SK-N-SH treated with all-trans-retinoic acid at 6 μM for 48 hours (cell line): ENCODE measurements around the gene KCNK15.

Source experiments
- ATAC-seq: fragments of 200-7000 bp; cut with Tn5 transposase; 3 replicates; pipeline ENCODE4 v1.9.1; 2020; ENCODE audit warnings: mild to moderate bottlenecking, moderate library complexity
- ARNTL ChIP-seq: fragments of 450-650 bp; formaldehyde crosslinking; IDR thresholded peaks from 2 replicates; pipeline ENCODE4 v1.5.0; 2020; ENCODE audit warnings: low read depth, mild to moderate bottlenecking, moderate library complexity, borderline replicate concordance
- BACH2 ChIP-seq: fragments of 250-450 bp; sonication (Bioruptor Pico); IDR thresholded peaks from 2 replicates; pipeline ENCODE4 v1.9.0; 2021; ENCODE audit warnings: mild to moderate bottlenecking, borderline replicate concordance
- CREB5 ChIP-seq: fragments of 250-450 bp; sonication (Bioruptor Pico); IDR thresholded peaks from 2 replicates; pipeline ENCODE4 v1.5.1; 2020; ENCODE audit warnings: low read depth, mild to moderate bottlenecking, moderate library complexity
- CSDC2 ChIP-seq: fragments of 250-450 bp; sonication (Bioruptor Pico); IDR thresholded peaks from 2 replicates; pipeline ENCODE4 v1.5.0; 2020; ENCODE audit warnings: mild to moderate bottlenecking, moderate library complexity
- CSRNP3 ChIP-seq: fragments of 250-450 bp; sonication (Bioruptor Pico); IDR thresholded peaks from 2 replicates; pipeline ENCODE4 v1.5.1; 2021; ENCODE audit warnings: mild to moderate bottlenecking, moderate library complexity
- ESRRG ChIP-seq: fragments of 250-450 bp; sonication (Bioruptor Pico); IDR thresholded peaks from 2 replicates; pipeline ENCODE4 v1.6.1; 2021; ENCODE audit warnings: mild to moderate bottlenecking
- GLIS3 ChIP-seq: fragments of 250-450 bp; sonication (Bioruptor Pico); IDR thresholded peaks from 2 replicates; pipeline ENCODE4 v1.5.0; 2020; ENCODE audit warnings: mild to moderate bottlenecking, moderate library complexity
- ISL1 ChIP-seq: fragments of 250-450 bp; sonication (Bioruptor Pico); IDR thresholded peaks from 2 replicates; pipeline ENCODE4 v2.1.2; 2022; ENCODE audit warnings: mild to moderate bottlenecking, moderate library complexity
- OSR1 ChIP-seq: fragments of 250-450 bp; sonication (Bioruptor Pico); IDR thresholded peaks from 2 replicates; pipeline ENCODE4 v1.8.0; 2022; ENCODE audit warnings: moderate library complexity, mild to moderate bottlenecking, inconsistent platforms
- PATZ1 ChIP-seq: fragments of 250-450 bp; sonication (Bioruptor Pico); IDR thresholded peaks from 2 replicates; pipeline ENCODE4 v1.8.0; 2020; ENCODE audit warnings: mild to moderate bottlenecking, moderate library complexity, borderline replicate concordance
- POU6F1 ChIP-seq: fragments of 250-450 bp; sonication (Bioruptor Pico); IDR thresholded peaks from 2 replicates; pipeline ENCODE4 v1.8.0; 2021; ENCODE audit warnings: low read depth, mild to moderate bottlenecking, moderate library complexity, borderline replicate concordance
- PPARA ChIP-seq: fragments of 250-450 bp; sonication (Bioruptor Pico); IDR thresholded peaks from 2 replicates; pipeline ENCODE4 v1.5.0; 2020; ENCODE audit warnings: mild to moderate bottlenecking, borderline replicate concordance
- SNAI2 ChIP-seq: fragments of 250-450 bp; sonication (Bioruptor Pico); IDR thresholded peaks from 2 replicates; pipeline ENCODE4 v1.5.0; 2020; ENCODE audit warnings: mild to moderate bottlenecking, moderate library complexity
- TCF4 ChIP-seq: fragments of 250-450 bp; sonication (Bioruptor Pico); IDR thresholded peaks from 2 replicates; pipeline ENCODE4 v1.8.0; 2021; ENCODE audit warnings: mild to moderate bottlenecking, moderate library complexity, borderline replicate concordance
- TOX ChIP-seq: fragments of 250-450 bp; sonication (Bioruptor Pico); IDR thresholded peaks from 2 replicates; pipeline ENCODE4 v1.8.0; 2021; ENCODE audit warnings: mild to moderate bottlenecking, moderate library complexity, borderline replicate concordance
- TSHZ2 ChIP-seq: fragments of 250-450 bp; sonication (Bioruptor Pico); IDR thresholded peaks from 2 replicates; pipeline ENCODE4 v1.5.0; 2020; ENCODE audit warnings: mild to moderate bottlenecking, moderate library complexity
- ZC3H10 ChIP-seq: fragments of 250-450 bp; sonication (Bioruptor Pico); IDR thresholded peaks from 2 replicates; pipeline ENCODE4 v1.5.1; 2021; ENCODE audit warnings: mild to moderate bottlenecking, moderate library complexity
- ZFP3 ChIP-seq: fragments of 250-450 bp; sonication (Bioruptor Pico); IDR thresholded peaks from 2 replicates; pipeline ENCODE4 v1.5.0; 2020; ENCODE audit warnings: mild to moderate bottlenecking, moderate library complexity
- ZFP30 ChIP-seq: fragments of 450-650 bp; formaldehyde crosslinking; IDR thresholded peaks from 2 replicates; pipeline ENCODE4 v1.5.0; 2022; ENCODE audit warnings: mild to moderate bottlenecking, moderate library complexity
- ZNF565 ChIP-seq: fragments of 450-650 bp; formaldehyde crosslinking; conservative IDR thresholded peaks from 2 replicates; pipeline ENCODE4 v1.5.0; 2020; ENCODE audit warnings: low read depth, mild to moderate bottlenecking, moderate library complexity
- ZNF70 ChIP-seq: fragments of 450-650 bp; formaldehyde crosslinking; IDR thresholded peaks from 2 replicates; pipeline ENCODE4 v1.5.0; 2020; ENCODE audit warnings: mild to moderate bottlenecking, moderate library complexity
- ZNF8 ChIP-seq: fragments of 450-650 bp; formaldehyde crosslinking; IDR thresholded peaks from 2 replicates; pipeline ENCODE4 v1.5.0; 2020; ENCODE audit warnings: mild to moderate bottlenecking, moderate library complexity

The KCNK15 gene

GRCh38 chr20:44727039-44727438 lies 18.6 kb upstream of the KCNK15 start:
- TF ChIP-seq TSHZ2 (CRISPR knock-in tag) (no peak), ISL1 (CRISPR knock-in tag) (no peak), CSDC2 (no peak), PATZ1 (CRISPR knock-in tag) (no peak), ZC3H10 (CRISPR knock-in tag) (no peak), CSRNP3 (no peak), ZNF70 (CRISPR knock-in tag) (no peak), OSR1 (CRISPR knock-in tag) (no peak), ARNTL (no peak), PPARA (CRISPR knock-in tag) (no peak), BACH2 (no peak), ESRRG (no peak), POU6F1 (no peak)
- TF ChIP-seq, all 23 proteins: peak for 0
- ATAC-seq = no peak

- ATAC-seq = no peak
- no peak for TF ChIP-seq CSRNP3
- no peak for TF ChIP-seq ZNF8 (CRISPR knock-in tag)
- TF ChIP-seq TSHZ2 (CRISPR knock-in tag) = no peak
- TF ChIP-seq CREB5 (CRISPR knock-in tag) = no peak
- no peak for TF ChIP-seq ARNTL
- no peak for TF ChIP-seq GLIS3 (CRISPR knock-in tag)
- no peak for TF ChIP-seq ESRRG
- no peak for TF ChIP-seq ZFP30 (CRISPR knock-in tag)
- no peak for TF ChIP-seq SNAI2 (CRISPR knock-in tag)
- no peak for TF ChIP-seq TOX (CRISPR knock-in tag)
- no peak for TF ChIP-seq TCF4
- TF ChIP-seq BACH2 = no peak
- no peak for TF ChIP-seq OSR1 (CRISPR knock-in tag)
- TF ChIP-seq PATZ1 (CRISPR knock-in tag) = no peak
- TF ChIP-seq ZNF565 (CRISPR knock-in tag) = no peak
- TF ChIP-seq ZC3H10 (CRISPR knock-in tag) = no peak
- TF ChIP-seq POU6F1 = no peak
- TF ChIP-seq ZFP3 (CRISPR knock-in tag) = no peak
These were observed 18.0 kb upstream of the KCNK15 start for GRCh38 chr20:44727651-44728050.
